H1 (cell line): Measurements from ENCODE around the gene MAJIN. TPM values are rescaled to one million over a fixed set of nuclear protein-coding genes. Genes with fewer than 3 reads are reported as not detected.

Experiments used
- CHD2 ChIP-seq: IDR thresholded peaks from 2 replicates; pipeline ENCODE4 v1.6.1; 2012; ENCODE audit warnings: low read length, improper control_type of control experiment
- FOSL1 ChIP-seq: IDR thresholded peaks from 2 replicates; pipeline ENCODE4 v1.6.1; 2011; ENCODE audit warnings: mild to moderate bottlenecking, low read depth, low read length, moderate library complexity; ENCODE audit not compliant: insufficient read depth
- POU5F1 ChIP-seq: IDR thresholded peaks from 2 replicates; pipeline ENCODE4 v1.6.1; 2011; ENCODE audit warnings: low read depth, mild to moderate bottlenecking, low read length, moderate library complexity
- TBP ChIP-seq: IDR thresholded peaks from 2 replicates; pipeline ENCODE4 v1.6.1; 2011; ENCODE audit warnings: low read depth, low read length, improper control_type of control experiment
- polyA plus RNA-seq, 7 experiments: library from polyadenylated mRNA; depleted of rRNA in 3 of 7; stranded (reverse) in 5 of 7; unstranded in 2 of 7; fragments of >200 nt in 5 of 7; fragments of 200-250 nt in 2 of 7; gene quantifications; 1 replicate in 5 of 7; 2 replicates in 1 of 7; 4 replicates in 1 of 7; pipeline versions ENCODE4 v1.2.1 to v1.2.3, GENCODE V29; 2011 to 2013; ENCODE audit warnings: missing spikeins in 2 of 7, mixed read lengths in 2 of 7
- total RNA-seq: library from RNA; stranded (reverse); fragmentation: NEBNext Ultra II Directional; extraction: Animal tissue kit (Norgen Biotek cat#: 25700); gene quantifications from 2 replicates; pipeline ENCODE4 v1.2.1, GENCODE V29; 2021

Gene MAJIN
- total and polyA plus RNA-seq, 2 of the 8 experiments (the other 6 are each of a cell fraction or from before 2014, with no cell fraction given), result not detected

DNA sequence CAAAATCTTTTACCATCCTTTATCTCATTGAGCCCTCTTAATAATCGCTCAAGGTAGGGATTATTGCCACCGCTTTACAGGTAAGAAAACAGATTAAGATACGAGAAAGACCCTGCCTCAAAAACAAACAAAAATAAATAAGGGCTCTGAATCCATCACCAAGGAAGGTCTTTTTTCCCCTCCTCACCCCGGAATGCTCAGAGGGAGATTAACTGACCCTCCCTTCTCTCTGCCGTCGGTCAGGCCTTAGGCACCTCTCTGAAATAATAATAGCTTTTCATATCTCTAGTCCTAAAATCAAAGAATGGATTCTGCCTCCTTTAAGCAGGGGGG, 54.3 kb downstream of the MAJIN start (continued):
- TF ChIP-seq POU5F1, result no peak
- TF ChIP-seq CHD2, result no peak
- no peak for TF ChIP-seq FOSL1
- TF ChIP-seq TBP, result no peak
